Measurements from ENCODE around the gene IGFBPL1.
"Not testable (repeated sequence)": the region's sequence is repeated elsewhere in the genome, so short reads cannot be mapped to it uniquely, and the experiment has no call there.

The IGFBPL1 gene

DNA sequence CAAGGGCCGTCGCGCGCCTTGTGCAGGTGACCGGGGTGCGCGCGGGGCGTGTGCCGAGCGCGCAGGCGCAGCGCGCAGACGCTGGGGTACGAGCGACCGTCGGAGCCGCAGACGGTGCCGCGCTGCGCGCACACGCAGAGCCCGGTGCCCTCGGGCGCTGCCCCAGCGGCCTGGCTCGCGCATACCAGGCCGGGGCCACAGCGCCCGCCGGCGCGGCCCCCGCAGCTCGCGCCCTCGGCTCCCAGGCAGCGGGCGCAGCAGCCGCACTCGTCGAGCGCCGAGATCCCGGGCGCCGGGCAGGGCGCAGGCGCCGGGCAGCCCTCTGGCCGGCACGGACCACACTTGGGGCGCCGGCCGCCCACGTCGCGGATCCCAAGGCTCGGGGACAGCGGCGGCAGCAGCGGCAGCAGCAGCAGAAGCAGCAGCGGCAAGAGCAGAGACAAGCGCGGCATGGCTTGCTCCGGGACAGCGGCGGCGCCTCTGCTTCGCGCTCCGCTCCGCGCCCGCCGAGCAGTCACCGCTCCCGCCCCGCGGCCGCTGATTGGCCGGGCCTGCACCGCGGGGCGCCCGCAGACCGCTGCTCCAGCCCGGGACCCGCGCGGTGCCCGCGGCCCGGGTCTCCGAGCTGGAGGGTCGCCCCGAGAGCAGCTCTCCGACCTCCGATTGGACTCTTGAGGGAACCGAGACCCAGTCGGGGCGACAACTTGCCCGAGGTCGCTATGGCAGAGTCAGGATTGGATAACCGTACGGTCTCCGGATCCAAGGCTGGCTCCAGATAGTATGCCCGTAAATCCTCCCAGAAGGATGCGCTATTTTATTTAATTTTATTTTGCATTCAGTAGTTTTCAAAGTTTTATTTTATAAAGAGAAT, at the start of gene IGFBPL1:
Gene IGFBPL1 (minus strand): TSS at position 482 of the 871 bp plus-strand sequence. CDS start 30 bp downstream, at position 452.
- DNase-seq (ENCODE audit: low read depth), result peak; percentile 50
- TF ChIP-seq CTCF (IDR thresholded peaks at IDR 0.05; ENCODE audit: insufficient read depth, low read depth, low read length, missing control alignments), result no peak

DNA sequence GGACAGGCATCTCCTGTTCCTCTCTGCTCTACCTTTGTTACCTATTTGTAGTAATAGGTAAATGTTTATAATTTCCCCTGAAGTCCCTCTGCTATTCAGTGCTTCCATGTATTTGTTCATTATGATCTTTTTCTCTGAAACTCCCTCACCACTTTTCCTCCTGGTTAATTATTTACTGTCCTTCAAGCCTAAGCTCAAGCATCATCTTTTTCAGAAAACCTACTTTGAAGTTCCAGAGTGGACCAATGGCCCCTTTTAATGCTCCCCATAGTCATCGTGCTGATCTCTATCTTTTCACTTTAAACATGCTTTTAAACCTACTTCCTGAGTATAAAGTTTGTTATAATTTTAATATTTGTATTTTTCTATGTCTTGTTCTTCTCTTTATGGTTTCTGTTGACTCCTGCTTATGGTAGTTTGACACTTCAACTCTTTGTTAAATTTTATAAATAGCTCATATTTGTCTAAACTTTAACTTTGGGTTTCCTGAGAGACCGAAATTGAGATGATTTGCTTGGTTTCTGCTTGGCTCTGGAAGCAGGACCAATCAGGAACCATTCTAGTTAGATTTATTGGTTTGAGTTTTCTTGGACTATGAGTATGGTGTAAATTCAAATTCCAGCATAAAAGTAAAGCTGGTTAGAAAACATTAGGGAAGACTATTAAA, 48.5 kb upstream of the IGFBPL1 start:
- H3K4me3 ChIP-seq (ENCODE audit: low read length); DNase-seq (ENCODE audit: low read depth): not testable (repeated sequence)

More for the DNA sequence above, at the start of gene IGFBPL1:
- H3K4me3 ChIP-seq (ENCODE audit: low read length), result no peak within 1 kb of the TSS

DNA sequence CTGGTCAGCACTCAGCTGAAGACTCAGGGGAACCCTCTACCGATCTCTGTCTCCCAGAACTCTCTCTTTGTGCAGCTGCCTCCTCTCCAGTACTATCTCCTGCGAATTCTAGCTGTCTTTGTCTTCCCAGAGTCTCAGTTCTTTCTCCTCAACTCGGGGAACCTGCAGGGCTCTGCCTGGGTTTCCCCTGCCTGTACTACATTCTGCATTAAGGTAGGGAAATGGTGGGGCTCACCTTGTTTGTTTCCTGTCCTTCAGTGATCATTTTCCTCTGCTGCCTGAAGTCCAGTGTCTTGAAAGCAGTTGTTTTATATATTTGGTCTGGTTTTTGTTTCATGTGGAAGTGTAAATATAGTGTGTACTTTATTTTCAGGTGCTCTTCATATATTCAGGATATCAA, 43.1 kb upstream of the IGFBPL1 start:
- TF ChIP-seq CTCF (IDR thresholded peaks at IDR 0.05; ENCODE audit: insufficient read depth, low read depth, low read length, missing control alignments), result no peak
- no peak for DNase-seq (ENCODE audit: low read depth)
- no peak overlapping the region for H3K4me3 ChIP-seq (ENCODE audit: low read length)

- no peak for TF ChIP-seq CTCF (IDR thresholded peaks at IDR 0.05; ENCODE audit: insufficient read depth, low read depth, low read length, missing control alignments)
- no peak for DNase-seq (ENCODE audit: low read depth)
- H3K4me3 ChIP-seq (ENCODE audit: low read length), result no peak overlapping the region
Observed at GRCh38 chr9:38453835-38454234, 29.6 kb upstream of the IGFBPL1 start.

- no peak overlapping the region for H3K4me3 ChIP-seq (ENCODE audit: low read length)
- DNase-seq (ENCODE audit: low read depth), result no peak
- TF ChIP-seq CTCF (IDR thresholded peaks at IDR 0.05; ENCODE audit: insufficient read depth, low read depth, low read length, missing control alignments), result no peak
Observed at GRCh38 chr9:38451162-38451561, 26.9 kb upstream of the IGFBPL1 start.

DNA sequence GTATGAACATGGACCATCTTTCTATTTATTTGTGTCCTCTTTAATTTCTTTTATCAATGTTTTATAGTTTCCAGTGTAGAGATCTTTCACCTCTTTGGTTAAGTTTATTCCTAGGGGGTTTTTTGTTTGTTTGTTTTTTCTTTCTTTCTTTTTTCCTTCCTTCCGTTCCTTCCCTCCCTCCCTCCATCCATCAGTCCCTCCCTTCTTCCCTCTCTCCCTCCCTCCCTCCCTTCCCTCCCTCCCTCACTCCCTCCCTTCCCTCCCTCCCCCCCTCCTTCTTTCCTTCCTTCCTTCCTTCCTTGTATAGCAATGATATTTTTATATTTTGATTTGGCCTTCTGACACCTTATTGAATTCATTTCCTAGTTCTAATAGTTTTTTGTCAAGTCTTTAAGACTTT, 23.4 kb upstream of the IGFBPL1 start:
- no peak for DNase-seq (ENCODE audit: low read depth)
- no peak overlapping the region for H3K4me3 ChIP-seq (ENCODE audit: low read length)
- no peak for TF ChIP-seq CTCF (IDR thresholded peaks at IDR 0.05; ENCODE audit: insufficient read depth, low read depth, low read length, missing control alignments)

DNA sequence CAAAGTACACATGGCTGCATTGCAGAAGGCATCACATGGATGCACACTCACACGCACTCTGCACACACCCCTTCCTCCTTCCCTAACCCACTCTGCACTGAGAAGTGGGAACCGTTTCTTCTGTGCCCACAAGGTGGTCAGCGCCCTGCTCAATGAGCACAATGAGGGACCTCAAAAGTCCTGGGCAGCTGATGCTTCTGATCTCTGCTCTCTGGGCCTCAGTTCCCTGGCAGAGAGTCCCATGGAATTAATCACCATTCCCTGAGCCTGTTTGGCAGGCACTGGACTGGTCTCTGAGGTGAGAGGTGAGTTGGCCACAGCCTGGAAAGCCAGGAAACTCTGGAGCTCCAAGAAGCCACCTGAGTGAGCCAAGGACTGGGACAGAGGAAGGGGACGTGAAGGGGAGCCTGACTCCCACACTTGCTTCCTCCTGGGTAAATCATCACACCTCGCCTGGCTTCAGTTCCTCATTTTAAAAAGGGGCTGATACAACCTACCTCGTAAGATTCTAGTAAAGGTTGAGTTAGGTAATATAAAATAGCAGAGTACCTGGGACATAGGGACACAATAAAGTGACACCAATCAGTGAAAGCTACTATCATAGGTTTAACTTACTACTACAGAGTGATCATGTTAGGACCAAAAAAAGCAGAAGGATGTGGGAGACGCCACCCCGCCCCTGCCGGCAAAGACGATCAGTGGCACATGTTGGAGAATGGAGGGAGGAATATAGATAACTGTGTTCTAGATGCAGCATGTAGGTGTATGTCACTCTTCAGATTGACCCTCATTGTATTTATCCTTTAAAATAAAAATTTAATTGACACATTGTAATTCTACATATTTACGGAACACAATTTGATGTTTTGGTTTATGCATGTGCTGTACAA, 21.1 kb upstream of the IGFBPL1 start:
- no peak for DNase-seq (ENCODE audit: low read depth)
- no peak for TF ChIP-seq CTCF (IDR thresholded peaks at IDR 0.05; ENCODE audit: insufficient read depth, low read depth, low read length, missing control alignments)
- H3K4me3 ChIP-seq (ENCODE audit: low read length), result no peak overlapping the region

All from epithelial cell of esophagus (primary cell).